ENCODE data around the gene KIF23.

Gene KIF23

GRCh38 chr15:69497667-69498066, 83.5 kb downstream of the KIF23 start:
- FAIRE-seq = no peak
